HG02938 (cell line): ENCODE measurements around the gene RRAS.

Experiments
- ATAC-seq: cut with Tn5 transposase; IDR thresholded peaks from one replicate; pipeline ENCODE4 v1.9.1; 2021; ENCODE audit warnings: mild to moderate bottlenecking, moderate library complexity; ENCODE audit not compliant: unreplicated experiment

Gene RRAS

DNA sequence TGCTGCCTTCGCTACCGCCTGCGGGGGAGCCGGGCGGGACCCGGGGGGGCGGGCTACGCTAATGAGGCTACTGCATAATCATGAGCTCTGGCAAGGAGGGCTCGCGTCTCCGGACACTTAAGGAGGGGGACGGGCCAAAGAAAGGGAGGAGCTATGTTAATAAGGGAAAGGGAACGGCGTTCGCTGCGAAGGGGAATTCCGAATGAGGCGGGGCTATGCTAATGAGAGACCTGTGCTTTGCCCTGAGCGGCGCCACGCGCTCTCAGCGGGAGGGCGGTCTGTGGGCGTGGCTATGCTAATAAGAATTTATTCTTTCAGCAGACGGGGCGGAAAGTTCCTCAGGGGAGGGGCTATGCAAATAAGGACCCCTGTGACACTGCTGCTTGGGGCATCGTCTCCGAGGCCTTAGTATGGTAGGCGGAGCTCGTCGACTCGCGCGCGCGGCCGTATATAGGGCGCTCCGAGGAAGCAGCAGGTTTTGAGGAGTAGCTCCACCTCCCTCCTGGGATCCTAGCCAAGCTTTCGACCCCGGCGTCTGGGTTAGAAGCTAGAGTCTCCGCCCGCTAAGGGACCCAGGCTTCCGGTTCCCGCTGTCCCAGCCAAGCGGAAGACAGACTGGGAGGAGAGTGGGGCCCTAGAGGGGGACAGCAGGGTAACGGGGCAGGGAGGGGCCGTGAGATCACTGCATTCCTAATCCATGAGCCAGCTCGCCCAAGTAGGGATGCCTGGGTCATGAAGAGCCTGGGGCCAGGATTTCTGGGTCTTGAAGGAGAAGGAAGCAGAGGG lies at the start of gene RRAS:
Gene RRAS (minus strand): TSS at position 31 of the 786 bp plus-strand sequence. CDS start 45 bp downstream, outside the sequence.
- ATAC-seq, result peak; percentile 69

DNA sequence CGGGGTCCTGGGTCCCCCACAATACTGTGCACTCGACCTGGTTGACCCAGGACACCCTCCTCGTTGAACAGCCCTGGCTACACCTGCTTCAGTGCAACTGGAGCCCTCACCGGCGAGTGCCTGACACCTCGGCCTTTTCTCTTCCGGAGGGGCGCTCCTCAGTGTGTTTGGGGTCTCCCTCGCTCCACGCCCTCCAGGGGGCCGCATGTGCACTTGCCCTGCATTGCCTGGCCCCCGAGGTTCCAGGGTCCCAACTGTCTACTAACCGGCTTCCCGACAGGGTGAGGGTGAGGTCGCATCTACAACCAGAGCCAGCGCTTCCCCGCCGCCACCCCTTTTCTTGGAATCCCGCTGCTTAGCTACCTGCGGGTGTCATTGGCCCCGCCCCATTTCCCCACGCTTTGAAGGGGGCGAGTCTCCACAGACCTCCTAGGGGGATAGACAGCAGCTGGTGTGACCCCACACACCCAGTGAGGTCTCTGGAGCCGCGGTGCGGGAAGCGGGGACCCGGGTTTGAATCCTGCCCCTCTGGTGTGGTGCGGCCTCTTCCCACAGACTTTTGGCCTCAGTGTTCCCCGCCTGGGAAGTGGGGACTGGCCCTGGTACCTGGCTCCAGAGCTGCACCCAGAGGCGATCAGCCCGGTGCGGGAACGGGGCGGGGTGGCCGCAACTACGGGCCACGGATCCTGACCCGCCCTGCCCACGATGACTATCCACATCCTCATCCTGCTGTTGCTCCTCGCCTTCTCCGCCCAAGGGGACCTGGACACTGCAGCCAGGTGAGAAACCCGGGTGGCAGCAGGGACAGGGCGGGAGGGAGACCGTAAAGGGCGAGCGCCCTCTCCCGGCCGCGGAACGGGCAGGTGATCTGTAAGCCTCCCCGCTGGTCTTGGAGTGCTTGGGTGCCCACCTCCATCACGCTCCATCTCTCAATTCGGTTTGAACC lies 49.5 kb upstream of the RRAS start, which contains the start of gene ADM5:
Gene ADM5 (plus strand): TSS at position 462 of the 946 bp plus-strand sequence. CDS start 244 bp downstream, at position 706.
- no peak for ATAC-seq

DNA sequence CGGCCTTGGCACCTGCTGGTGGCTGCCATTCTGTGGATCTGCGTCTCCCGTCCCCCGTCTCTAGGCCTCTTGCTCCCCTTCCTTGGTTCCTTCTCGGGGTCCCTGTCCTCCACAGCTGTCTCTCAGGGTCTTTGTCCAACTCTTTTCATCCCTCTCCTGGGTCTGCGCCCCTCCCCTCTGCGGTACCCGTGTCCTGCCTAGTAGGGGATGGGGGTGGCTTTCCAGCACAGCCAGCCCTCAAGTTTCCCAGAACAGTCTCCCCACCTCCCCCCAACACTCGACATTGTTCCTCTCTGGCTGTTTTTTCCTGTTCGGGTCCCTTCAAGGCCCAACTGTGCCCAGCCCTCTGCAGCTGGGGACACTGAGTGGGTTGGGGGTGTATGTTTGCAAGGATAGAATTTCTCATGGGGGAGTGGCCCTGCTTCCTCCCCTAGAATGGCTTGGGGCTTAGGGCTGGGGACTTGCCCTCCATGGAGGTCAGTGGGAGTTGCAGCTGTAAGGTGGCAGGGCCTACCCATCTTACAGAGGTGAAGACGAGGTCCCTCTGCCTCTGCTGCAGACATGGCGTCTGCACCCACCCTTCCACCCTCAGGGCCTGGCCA lies 48.7 kb upstream of the RRAS start:
- no peak for ATAC-seq

DNA sequence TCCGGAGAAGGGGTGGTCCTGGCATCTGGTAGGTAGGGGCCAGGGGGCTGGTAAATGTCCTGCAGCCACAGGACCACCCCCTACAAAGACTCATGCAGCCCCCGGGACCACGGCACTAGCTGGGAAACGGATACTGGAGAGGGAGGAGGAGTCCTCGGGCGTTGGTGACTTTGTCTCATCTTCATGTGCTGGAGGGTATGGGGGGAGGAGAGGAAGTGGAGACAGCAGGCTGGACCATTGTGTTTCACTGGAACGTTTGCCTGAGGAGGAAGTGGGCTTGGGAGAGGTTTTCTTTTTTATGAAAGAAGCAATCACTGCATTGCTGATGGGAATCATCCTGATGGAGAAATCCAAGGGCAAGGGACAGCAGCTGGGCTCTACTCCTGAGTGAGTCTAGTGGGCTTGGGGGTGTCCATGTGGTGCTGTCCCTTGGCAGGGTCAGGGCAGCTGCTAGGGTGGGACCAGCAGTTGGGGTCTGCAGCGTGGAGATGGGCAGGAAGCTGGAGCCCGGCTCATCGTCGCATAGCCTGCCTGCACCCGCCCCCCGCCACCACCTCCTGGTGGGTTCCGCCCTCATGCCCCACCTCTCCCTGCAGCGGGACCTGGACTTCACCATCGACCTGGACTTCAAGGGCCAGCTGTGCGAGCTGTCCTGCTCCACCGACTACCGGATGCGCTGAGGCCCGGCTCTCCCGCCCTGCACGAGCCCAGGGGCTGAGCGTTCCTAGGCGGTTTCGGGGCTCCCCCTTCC lies 47.8 kb upstream of the RRAS start:
- no peak for ATAC-seq

DNA sequence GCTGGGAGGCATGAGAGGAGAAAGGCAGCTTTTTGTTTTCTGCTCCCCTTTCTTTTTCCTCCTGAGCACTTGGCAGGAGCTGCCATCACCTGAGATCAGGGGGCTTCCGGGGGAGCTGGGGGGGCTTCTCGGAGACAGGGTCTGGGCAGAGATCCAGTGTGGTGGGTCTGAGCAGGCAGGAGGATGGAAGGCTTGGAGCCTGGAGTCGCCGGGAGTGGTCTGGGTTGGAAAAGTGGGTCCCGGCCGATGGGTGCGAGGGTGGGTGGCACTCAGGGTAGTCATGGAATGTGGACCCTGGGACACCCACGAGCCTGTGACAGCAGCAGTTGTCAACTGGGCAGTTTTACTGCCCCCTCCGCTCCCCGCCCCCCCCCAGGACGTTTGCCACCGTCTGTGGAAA lies 47.2 kb upstream of the RRAS start:
- no peak for ATAC-seq

DNA sequence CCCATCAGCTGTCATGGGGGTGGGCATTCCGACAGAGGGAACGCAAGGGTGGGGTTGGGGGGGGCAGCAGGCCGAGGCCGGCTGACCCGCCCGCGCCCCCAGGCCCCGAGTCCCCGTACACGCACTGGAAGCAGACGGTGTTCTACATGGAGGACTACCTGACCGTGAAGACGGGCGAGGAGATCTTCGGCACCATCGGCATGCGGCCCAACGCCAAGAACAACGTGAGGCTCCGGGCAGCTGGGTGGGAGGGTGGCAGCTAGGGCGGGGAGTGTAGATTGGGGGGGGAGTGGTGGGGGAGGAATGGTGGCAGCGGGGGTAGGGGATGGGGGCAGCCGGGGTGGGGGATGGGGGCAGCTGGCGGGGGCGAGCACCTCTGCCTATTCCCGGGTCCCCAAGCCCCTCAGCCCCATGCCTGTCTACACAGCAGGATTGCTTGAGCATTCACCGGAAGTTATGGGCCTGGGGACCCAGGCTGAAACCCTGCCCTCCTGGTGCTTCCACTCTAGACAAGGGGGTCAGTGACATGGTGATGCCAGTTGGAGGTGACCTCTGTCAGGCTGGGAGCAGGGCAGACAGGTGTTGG lies 46.7 kb upstream of the RRAS start:
- no peak for ATAC-seq

DNA sequence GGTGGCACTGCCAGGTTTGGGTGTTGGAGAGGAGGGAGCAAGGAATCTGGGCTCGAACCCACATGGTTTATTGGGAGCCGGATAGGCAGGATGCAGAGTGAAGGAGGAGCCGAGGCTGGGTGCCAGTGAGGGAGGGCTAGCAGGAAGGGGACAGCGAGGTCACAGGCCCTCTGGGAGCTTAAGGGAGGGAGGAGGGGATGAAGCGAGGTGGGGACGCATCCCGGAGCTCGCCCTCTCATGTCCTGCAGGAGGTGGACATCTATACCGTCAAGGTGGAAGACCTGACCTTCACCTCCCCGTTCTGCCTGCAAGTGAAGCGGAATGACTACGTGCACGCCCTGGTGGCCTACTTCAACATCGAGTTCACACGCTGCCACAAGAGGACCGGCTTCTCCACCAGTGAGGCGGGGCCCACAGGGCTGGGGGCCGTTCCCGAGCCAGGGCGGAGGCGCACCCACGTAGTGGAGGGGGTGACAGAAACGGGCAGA lies 45.9 kb upstream of the RRAS start:
- ATAC-seq, result no peak

DNA sequence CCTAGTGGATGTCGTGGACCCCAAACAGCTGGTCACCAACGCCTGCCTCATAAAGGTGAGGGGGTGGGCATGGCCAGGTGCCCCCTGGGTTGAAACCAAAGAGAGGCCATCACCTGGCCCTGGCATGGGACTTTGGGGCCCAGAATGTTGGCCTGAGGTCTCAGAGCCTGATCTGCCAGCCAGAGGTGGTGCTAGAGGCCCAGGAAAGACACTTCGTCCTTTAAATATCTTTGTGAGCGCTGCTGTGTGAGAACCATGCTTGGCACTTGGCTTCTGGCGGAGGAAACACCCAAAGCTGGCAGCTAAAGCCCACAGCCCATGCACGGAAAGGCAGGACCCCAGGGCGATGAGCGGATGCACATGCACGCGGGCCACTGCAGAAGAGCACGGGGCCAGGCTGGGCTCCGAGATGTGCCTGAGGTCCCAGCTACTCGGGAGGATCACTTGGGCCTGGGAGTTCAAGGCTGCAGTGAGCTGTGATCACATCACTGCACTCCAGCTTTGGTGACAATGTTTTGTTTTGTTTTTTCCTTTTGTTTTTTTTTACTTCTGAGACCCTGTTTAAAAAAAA lies 45.1 kb upstream of the RRAS start:
- no peak for ATAC-seq

DNA sequence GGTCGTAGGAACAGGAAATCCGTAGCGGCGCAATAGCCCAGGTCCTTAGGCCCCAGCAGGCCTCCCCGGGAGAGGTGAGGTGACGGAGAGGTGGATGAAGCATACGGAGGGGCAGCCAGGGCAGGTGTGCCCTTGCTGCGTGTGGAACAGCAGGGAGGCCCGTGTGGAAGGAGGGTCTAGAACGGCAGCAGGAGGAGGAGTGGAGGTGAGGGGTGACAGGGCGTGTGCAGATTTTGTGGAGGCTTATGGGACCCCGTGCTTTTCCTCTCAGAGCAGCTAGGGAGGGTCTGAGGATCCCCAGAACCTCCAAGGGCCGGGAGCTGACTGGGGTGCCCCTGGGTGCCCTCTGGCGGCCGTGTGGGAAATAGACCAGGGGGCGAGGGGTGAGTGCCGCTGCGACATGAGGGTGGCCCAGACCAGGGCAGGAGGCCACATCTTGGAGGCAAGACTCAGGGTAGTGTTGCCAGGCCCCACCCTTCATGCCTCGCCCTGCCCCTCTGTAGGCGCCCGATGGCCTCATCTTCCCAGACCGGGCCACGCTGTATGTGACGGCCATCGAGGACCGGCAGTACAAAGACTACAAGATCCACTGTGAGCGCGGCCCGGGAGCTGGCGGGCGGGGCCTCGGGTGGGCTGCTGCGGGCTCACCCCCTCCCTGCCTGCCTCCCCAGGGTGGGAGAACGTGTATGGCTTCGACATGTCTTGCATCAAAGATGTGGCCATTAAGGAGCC lies 44.5 kb upstream of the RRAS start:
- no peak for ATAC-seq

DNA sequence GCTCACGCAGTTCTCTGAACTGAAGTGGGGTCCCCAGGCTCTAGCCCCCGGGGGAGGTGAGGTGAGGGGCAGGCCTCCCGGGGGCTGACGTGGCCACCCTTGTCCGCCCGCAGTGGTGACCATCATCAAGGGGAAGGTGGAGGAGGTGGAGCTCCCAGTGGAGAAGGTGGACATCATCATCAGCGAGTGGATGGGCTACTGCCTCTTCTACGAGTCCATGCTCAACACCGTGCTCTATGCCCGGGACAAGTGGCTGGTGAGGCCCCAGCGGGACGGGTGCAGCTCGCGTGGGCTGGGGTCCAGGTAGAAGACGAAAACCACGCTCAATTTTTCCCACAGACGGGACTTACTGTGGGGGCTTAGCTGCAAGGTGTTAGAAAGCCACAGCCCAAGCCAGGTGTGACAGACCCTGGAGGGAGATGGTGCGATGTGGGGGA lies 43.9 kb upstream of the RRAS start:
- no peak for ATAC-seq

DNA sequence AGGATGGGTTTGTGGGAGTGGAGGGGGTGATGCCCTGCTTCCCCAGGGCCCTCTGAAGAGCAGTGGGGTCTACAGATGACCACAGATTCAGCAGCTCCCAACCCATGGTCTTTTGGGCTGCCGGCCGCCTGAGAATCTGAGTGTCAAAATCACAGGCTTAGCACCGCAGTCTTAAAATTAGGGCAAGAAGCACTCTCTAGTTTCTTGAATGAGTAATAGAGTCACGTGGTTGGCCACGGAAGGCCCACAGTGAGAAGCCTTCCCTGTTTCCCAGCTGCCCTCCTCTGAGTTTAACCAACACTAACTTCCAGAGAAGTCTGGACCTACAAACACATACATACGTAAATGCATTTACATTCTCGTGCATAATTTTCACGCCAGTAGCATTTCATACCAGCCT lies 42.3 kb upstream of the RRAS start:
- no peak for ATAC-seq

DNA sequence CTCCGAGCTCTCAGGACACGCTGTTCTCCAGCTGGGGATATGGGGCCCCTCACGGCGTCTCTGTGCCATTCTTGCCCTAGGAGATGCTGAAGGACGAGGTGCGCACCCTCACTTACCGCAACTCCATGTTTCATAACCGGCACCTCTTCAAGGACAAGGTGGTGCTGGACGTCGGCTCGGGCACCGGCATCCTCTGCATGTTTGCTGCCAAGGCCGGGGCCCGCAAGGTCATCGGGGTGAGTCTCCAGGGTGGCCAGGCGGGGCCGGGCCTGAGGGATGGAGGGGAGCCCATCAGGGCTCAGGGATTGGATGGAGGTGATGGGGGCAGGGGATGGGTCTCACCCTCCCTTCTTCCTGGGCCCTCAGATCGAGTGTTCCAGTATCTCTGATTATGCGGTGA lies 41.9 kb upstream of the RRAS start:
- ATAC-seq, result no peak

DNA sequence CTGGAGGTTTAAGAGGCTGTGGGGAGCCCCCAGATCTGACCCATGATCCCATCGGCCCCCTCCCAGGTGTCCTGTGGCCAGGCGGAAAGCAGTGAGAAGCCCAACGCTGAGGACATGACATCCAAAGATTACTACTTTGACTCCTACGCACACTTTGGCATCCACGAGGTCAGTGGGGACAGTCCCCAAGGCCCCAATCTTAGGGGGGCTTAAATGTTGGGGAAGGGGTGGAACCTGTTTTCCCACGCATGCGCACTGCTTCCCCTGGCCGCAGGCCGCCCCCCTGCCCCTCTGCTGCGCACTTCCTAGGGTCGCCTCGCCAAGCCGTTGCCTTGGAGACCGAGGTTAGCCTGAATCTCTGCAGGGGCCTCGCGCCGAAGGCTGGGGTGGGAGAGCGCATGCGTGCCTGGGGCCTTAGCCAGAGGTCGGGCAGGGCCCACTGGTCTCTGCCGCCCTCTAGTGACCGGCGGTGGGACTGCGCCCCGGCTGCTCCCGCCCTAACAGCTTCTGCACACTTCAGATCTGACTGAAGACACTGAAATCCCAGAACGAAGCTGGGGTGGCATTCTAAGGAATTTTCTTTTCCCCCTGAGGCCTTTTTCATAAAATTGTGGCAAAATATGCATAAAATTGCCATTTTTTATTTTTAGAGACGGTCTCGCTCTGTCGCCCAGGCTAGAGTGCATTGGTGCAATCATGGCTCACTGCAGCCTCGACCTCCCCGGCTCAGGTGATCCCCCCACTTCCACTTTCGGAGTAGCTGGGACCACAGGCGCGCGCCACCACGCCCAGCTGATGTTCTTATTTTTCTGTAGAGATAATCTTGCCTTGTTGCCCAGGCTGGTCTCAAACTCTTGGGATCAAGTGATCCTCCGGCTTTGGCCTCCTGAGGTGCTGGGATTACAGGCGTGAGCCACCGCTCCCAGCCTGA lies 40.7 kb upstream of the RRAS start:
- no peak for ATAC-seq

DNA sequence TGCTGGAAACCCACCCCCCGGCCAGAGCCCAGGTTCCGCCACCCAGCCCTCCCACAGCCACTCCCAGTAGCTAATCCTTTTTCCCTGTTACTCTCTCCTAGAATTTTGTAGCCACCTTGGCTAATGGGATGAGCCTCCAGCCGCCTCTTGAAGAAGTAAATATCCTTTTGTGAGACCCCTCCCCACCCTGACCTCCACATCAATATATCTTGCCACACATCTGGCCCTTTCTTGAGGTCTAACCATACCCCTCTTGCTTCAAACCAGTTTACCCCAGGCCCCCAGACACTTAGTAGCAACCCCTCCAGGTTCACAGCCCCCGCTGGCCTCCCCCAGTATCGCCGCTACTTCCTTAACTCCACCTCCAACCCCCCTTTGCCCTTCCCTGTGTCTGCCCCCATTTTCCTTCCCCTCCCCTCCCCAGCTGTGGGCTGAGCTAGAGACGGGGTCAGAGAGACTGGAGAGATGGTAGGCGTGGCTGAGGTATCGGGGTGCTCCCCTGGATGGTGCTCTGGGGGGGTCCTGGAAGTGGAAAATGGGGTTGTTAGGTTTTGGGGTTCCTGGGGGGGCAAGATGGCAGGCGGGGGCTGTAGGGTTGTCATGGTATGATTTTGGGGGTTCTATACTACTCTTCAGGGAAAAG lies 39.9 kb upstream of the RRAS start:
- no peak for ATAC-seq

DNA sequence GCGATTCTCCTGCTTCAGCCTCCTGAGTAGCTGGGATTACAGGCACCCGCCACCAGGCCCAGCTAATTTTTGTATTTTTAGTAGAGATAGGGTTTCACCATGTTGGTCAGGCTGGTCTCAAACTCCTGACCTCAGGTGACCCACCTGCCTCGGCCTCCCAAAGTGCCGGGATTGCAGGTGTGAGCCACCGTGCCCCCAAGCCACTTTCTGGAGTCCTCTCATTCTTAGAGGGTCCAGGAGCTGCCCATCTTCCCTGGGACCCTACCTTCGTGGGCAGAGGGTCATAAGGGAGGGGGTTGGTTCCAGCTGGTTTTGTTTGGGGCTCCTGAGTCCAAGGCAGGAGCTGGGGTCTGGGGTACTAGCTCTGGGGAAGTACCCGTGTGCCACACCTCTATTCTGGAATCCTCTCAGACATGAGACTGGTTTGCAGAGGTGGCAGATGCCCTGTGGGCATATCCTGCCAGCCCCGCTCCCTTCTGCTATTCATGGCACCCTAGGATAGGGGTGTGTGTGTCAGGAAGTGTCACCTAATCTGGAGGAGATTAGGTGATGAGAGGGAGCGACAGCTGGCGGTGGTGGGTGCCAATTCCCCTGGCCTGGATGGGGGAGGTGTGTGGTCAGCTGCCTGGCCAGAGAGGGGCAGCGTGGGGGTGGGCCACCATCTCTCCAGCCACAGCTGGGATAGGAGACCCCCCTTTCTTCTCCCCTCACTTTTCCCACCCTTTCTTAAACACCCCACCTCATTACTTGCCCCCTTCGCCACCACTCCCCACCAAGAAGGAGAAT lies 39.2 kb upstream of the RRAS start:
- ATAC-seq, result no peak

DNA sequence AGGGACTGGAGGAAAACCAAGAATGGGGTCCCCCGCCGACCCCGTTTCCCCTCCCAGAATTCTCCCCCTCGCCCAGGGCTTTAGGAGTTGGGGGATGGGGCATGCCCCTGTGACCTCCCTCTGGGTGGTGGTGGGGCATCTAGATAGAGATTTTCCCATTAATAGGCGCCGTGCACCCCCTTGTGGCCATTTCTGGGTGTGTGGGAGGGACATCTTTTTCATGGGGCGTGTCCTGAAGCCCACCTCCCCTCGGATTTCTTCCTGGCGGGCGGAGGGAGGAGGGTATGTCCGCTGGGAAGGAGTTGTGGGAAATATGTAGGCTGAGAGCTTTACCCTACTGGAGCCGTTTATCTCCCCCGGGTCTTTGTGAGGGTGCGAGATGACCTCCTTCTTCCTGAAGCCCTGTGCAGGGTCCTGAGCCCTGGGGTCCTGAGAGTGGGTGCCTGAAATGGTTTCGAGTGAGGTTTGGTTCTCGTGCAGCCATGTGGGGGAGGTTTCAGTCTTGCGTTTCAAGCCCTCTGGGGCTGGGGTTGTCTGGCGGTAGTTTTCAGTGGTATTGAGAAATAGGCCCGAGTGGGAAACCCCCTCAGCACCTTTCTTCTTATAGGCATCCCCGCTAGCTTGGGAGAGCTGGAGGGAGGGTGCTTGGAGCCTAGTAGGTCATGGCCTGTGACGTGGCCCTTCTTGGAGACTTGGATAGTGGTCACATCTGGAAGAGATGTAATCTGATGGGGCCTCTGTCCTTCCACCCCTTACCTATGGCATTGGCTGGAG lies 38.1 kb upstream of the RRAS start:
- no peak for ATAC-seq
